HG03457 (cell line): ENCODE data around the gene IFNG-AS1.

ENCODE experiments used
- ATAC-seq: cut with Tn5 transposase; IDR thresholded peaks from one replicate; pipeline ENCODE4 v1.9.1; 2021; ENCODE audit warnings: moderate number of reproducible peaks; ENCODE audit not compliant: unreplicated experiment

Gene IFNG-AS1

DNA sequence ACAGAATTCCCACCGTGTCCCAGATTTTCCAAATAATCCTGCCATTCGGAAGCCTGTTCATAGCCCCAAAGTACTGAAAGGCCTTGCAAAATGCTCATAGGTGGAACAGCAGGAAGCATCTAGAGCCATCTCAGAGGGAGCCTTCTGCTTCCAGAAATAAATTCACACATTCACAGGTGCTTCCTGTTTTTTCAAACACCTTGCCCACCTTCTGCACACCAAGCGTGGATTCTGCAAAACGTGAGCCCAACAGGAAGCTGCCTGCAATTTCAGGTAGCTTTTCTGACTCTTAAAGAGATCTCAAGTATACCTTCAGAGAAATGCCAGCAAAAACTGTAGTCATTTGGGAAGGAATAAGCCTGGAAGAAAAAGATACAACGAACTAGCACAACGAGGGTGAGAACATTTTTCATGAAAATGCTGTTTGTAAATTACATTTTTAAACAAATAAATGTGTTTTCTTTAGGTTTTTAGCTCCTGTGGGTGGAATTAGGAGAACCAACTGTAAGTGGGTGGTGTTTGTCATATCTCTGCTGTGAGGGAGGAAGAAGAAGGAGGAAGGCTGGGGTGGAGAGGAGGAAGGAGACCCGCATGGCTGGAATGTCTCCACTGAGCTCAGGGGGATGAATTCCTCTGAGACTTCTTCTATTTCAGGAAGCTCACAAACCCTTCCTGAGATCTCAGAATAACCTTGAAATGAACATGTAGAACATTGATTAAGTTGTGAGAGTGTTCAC is at the start of gene IFNG-AS1:
TSS of gene IFNG-AS1 (plus strand) at position 264 of the 737 bp plus-strand sequence.
- ATAC-seq, result no peak

DNA sequence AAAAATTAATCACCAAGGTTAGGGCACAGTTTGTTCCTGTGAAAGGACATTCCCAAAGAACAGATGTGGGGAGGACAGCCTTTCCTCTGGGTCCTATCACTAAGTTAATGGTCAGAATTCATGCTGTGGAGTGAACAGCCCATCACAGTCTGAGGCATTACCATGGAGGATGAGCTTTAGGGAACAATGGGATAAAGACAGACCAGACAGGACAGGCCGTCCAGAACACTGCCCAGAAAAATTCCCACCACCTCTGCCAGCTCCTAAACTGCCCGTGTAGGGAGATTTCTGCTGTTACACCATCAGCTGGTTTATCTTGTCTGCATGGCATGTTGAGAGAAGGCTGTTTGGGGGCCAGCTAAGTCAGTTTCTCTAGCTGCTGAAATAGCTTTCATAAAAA is 49.6 kb upstream of the IFNG-AS1 start:
- ATAC-seq, result no peak

DNA sequence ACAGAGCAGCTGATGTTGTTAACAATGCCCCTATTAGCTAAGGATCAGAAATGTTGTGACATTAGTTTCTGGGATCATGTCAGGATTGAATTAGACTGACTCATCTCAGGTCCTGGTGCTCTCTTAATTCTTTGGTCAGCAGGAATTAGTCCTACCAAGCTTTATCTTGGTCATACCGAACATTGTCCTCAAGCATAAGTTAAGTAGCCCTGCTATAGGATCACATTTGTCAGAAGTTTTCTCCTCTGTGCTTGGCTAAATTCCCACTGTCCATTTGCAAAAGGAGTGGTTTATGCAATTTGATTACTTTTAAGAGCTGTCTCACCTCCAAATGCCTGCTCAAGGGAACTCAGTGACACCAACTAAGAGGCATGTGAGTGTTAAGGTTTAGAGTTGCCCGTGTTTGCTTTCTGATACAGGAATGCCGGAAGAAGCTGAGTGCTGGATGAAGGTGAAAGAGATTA is 48.4 kb upstream of the IFNG-AS1 start:
- ATAC-seq, result no peak

DNA sequence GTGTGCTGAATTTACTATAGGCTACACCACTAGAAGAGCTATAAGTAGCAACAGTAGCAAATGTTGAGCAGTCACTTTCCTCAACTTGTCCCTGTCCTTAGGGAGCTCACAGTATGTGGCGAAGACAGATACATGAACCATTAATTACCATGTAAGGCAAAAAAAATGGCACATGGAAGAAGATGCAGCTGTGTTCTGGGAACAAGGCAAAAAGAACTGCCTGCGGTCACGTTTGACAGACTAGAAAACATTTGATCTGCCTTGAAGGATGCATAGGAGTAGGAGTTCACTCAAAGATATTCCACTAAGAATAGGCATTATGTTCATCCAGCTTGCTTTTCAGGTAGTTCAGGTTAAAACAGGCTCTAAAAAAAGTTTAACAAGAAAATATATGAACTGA is 46.5 kb upstream of the IFNG-AS1 start:
- ATAC-seq, result no peak

DNA sequence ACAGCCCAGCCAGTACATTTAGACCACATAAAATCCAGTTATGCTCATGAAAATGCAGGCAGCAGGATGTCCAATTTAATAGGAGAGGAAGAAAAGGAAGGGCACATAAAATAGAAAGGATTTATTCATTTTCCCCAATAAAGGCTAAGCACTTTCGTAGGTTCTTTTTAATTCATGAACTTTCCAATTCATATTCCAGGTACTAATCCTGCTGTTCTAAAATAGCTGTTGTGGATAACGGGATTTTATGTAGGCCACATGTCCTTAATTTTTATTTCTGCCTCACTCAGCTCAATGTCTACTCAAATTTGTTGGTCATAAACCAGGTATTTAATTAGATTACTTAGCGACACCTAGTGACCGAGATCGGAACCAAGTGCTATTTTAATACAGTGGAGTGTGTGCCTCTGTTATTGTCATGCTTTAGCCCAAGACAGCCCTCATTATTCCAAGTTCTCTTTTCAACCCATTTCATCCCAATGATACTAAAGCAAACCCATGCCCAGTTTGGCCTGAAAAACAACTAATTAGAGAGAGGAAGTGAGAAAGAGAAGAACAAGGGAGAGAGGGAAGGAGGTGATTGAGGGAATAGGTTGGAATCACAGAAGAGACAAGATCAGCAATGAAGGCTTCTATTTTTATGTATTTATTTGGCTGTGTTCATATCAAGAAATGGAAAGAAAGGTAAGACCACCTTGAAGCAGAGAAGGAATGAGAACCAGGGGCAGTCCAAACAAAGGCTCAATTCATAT is 45.9 kb upstream of the IFNG-AS1 start:
- ATAC-seq, result no peak

DNA sequence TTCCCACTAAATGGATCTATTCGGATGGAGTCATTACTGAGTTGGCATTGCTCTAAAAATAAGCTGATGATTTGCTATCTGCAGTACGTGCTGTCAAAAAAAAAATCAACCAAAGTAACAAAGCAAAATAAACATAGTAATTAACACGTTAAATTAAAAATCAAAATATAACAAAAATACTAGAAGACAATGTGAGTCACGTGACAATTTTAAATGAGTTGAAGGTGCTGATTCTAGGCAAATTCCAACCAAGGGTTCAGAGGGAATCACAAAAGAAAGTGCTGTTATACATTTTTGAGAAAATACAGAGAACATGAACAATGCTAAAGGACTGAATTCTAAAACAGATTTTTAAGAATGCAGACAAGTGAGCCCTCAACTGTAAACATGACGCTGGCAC is 45.2 kb upstream of the IFNG-AS1 start:
- no peak for ATAC-seq

DNA sequence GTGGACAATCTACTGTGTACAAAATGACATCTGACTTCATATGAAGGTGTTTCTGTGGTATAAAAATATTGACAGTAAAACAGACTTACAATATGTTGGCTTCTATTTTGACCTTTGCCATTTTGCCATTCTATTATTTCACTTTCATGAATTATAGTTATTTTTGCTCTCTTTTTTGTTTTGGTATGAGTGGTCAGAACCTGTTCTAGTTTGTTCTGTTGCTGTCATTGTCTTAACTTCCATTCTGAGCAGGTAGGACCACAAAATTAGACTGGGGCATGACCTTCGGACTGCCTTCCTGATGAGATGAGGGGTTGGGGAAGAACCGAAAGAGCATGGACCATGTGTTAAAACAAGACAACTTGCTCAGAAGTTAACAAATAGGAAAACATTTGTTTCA is 36.5 kb upstream of the IFNG-AS1 start:
- no peak for ATAC-seq

DNA sequence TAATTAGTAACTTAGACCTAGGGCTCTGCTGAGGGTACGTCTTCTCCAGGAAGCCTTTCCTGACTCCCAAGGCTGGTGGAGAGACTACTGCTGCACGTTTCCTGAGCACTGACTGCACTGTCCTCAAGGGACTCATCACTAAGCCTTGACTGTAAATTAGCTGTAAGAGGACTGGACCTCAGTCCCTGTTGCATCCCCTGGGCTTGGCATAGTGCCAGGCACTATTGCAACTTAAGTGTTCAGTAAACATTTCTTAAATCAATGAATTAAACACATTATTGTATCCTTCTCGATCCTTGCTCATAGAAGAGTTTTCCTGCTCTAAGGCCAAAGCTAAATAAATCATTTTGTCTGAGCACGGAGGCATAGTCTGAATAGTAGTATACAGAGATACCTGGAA is 31.9 kb upstream of the IFNG-AS1 start:
- no peak for ATAC-seq

DNA sequence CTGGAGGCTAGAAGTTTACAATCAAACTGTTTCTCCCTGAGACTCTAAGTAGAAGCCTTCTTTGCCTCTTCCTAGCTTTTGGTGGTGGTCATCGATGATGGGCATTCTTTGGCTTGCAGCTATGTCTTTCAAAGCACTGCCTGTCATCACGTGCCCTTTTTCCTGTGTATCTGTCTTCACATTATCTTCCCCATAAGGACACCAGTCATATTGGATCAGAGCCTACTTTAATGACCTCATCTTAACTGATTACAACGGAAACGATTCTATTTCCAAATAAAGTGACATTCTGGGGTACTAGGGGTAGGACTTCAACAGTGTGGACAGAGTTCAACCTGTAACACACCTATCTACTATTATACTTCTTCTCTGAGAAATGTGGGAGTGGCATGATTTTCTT is 31.1 kb upstream of the IFNG-AS1 start:
- no peak for ATAC-seq

DNA sequence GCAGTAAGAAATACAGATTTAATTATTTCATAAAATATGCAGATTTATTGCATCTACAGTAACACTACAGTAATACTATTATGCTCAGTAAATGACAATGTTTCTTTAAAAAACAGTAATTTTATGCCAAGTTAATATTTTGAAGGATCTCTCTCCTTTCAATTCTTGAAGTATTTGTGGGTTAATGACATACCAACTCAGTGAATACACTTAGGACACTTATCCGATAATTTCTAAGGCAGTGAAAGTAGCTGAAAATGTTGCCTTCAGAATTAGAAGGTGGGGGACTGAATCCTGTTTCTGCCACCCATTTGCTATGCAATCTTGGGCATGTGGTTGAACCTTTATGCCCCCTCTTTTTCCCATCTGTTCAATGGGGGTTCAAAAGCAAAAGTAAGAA is 24.8 kb upstream of the IFNG-AS1 start:
- ATAC-seq, result no peak

DNA sequence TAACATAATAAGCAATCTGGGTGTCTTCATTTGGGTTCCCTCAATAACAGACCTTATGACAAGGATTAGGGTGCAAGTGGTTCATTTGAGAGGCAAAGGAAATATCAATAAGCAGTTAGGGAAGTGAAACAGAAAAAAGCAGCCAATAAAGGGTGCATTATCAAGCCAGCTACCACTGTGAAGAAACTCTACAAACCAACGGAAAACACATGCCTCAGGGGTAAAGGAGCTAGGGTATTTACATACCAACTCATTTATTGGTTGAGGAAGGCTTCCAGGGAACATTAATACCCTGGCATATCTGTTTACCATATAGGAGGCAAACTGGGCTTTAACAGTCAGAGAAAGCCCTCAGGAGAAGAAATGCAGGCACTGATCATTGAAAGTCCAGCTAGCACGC is 22.7 kb upstream of the IFNG-AS1 start:
- ATAC-seq, result no peak

DNA sequence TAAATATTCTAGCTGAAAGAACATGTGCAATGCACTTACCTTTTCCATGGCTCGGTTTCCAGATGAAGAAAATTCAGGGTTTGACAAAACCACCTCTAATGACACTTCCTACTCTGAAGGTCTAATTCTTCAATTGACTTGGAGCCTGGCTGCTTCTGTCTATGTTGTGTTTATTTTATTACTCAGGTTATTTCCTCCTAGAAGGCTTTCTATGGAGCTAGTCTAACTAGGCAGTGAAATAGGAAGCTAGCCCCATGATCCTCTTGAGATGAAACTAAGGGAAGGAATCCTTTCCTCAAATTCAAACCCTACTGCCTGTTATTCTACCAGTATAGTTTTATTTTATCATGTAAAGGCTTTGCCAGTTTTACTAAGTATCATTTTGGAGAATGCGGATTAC is 20.9 kb upstream of the IFNG-AS1 start:
- ATAC-seq, result no peak

DNA sequence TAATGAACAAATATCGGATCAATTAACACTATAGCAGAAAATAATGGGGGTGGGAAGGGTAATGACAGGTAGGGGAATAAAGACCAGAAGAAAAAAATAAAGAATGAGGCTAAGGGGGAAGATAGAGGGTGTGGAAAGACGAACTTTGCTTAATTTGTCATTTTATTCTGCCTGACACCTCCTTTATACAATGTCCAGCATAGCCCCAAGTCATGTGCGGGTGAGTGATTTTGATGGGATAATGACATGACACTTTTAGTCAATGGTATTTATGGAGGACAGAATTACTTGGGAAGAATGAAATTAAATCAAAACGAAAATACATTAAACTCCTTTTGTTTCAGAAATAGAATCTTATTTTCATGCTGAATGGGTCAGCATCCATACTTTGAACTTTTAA is 20.5 kb upstream of the IFNG-AS1 start:
- no peak for ATAC-seq

DNA sequence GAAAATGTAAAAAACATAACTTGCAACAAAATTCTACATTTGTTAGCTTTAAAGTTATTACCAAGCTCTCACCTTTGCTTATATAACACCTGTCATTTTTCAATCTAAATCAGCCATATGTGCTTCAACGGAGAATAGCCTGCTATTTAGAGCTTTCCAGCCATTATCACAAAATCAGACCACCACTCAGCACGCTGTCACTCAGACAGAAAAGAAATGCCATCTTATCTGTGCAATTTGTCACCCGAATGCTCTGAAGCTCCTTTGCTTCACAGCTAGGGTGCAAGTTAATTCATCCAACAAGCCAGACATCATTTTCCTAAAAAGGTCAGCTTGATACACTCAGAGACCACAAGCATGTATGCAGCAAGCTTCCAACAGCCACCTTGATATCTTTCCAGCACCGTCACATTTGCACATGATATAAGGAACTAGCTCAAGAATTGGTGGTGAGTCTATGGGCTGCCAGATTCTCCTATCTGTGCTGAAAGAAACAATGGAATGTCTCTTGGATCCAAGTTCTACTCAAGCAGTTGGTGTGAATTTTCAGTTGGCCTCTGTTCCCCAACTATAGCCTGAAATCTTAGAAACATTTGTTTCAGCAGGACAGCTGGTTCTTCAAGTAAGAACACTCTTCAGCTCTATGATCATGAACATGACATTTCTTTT is 20.0 kb upstream of the IFNG-AS1 start:
- ATAC-seq, result no peak

DNA sequence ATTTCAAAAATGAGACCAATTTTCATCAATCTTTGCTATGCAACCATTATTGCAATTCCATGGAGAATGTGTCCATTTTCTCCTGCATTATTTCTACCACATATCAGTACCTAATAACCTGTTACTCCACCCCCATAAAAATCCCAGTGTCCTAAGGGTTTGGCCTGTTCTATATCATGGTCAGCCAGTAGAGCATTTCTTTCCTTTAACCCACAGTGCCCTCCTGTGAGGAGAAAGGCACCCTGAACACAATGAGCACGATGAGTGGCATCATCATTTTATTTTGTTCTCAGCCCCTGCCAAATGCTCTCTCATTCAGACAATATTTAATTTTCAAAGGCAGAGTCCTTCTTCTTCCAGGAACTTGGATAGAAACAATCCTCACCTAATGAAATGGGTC is 11.6 kb upstream of the IFNG-AS1 start:
- ATAC-seq, result no peak

DNA sequence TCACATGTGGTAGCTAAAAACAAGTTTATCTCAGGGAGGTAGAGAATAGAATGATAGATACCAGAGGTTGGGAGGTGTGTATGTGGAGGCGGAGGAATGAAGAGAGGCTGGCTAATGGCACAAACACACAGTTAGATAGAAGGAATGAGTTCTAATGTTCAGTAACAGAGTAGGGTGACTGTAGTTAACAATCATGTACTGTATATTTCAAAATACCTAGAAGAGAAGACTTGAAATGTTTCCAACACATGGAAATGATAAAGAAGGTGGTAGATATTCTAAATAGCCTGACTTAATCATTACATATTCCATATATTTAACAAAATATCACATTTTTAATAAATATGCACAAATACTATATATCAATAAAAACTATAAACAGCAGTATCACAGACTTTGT is 8.9 kb upstream of the IFNG-AS1 start:
- no peak for ATAC-seq

DNA sequence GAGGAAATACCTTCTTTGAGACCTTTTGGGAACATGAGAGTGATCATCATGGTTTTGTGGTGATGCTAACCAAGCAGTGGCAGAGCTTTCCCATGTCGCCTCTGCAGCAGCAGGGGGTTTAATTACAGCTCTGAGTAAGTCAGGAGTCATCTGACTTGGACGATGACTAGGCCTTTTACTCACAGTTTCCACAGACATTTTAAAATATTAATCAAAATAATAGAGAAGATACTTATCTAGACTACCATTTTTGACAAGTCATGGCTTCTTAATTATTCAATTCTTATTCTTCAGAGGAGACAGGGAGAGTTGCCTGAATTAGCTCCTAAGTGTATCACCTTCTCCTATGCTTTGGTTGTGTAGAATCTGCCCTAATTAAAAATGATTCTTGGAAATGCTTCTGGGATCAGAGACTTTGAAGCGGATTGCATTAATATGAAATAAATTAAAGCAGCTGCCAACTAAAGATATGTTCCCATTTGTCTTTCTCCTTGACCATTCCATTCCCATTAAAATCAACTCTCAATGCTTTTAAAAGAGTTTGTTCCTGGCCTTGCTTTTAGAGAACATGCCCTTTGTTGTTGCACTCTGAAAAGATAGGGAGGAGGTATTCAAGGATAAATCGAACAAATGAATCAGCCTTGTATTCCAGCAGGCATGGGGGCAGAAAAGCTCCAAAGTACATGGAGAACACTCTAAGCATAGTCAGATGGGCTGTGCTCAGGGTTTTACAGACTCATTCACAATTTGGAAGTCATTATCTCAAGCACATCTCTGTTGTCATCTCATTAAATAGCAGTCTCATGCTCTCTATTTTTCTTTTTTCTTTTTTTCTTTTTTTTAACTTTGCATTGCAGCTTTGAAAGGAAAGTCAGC is 7.7 kb upstream of the IFNG-AS1 start:
- ATAC-seq, result no peak

DNA sequence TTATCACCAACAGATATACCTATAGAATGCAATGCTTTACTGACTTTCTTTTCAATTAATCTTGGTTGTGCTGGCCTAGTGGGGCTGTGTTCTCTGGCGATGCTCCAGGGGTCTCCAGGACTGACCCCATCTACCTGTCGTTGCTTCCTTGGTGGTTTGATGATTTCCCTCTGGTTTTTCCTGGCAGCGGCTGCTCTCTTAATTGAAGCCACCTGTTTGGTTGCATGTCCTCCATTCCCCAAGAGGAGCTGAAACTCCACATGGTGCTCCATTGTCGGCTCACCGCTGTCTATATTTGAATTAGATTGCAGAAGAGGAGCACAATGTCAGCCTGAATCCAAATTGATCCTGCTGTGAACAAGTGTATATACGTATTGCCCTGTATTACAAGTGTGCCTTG is 7.1 kb upstream of the IFNG-AS1 start:
- no peak for ATAC-seq

DNA sequence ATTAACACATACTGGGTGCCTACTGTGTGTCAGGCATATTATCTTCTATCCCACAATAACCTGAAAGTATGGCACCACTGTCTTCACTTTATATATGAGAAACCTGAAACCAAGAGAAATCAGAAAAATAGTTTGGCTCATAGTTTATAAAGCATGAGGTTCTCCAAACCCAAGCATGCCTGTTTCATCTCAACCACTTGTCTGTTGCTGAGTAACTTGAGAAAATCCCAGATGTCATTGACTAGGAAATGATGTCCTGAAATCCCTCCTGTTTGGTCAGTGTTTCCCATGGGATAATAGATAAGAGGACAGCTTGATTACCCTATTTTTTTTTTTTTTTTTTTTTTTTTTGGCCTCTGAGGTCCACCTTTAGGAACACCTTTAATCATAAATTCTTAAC is 2.6 kb upstream of the IFNG-AS1 start:
- no peak for ATAC-seq

DNA sequence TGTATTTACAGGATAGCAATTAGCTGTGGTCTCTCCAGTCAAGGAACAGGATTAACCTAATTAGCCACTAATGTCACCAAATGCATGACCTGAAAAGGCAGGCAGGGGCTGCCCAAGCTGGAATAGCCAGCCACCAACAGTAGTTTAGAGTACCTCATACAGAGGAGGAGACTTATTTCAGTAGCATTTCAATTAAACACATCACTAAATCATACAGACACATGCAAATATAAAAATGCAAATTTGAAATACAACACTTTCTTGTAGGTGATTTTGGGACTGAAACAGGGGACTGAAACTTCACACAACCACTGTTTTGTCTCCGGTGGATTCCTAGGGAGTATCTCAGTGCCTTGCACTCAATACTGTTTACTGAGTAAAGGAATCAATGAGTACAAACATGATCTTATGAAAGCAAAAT is 636 bp upstream of the IFNG-AS1 start:
- peak; percentile 64 for ATAC-seq

DNA sequence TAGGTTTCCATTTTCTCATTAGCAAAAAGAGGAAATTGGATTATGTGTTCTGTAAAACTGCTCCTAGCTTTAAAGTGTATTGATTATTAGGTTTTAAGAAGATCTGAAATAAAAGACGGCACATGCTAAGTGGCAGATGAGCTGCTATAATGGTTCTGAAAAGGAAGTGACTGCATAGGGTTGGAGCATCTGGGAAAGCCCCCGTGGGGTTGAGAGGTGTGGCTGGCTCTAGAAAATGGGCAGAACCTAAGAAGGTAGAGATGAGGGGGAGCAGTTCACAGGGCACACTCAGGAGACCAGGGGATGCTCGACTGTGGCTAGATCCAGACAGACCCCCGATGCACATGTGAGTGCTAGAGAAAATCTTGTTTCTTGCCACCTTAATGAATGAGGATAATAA is 1.9 kb downstream of the IFNG-AS1 start:
- peak; percentile 65 for ATAC-seq
